Measurements from ENCODE around the gene WDR35. TPM values are rescaled to one million over a fixed set of nuclear protein-coding genes. Genes with fewer than 3 reads are reported as not detected.

Gene WDR35
- total RNA-seq, 1 donor, result 18.1 TPM

GRCh38 chr2:19937004-19937403 lies 52.9 kb downstream of the WDR35 start:
- Histone ChIP-seq H3K36me3 (ENCODE audit: insufficient read depth, low read length) (peaks cover 24% of the 10 kb centered on the region), H3K4me2 (ENCODE audit: insufficient read depth, low read length) (no peak overlapping the region), H2AFZ (ENCODE audit: low read length) (no peak overlapping the region), H3K4me1 (ENCODE audit: insufficient read depth, low read length) (peaks cover 13% of the 10 kb centered on the region), H3K27me3 (ENCODE audit: insufficient read depth, low read length) (no peaks in the 10 kb centered on the region), H3K9me3 (ENCODE audit: low read depth, low read length) (no peaks in the 10 kb centered on the region), H3K27ac (ENCODE audit: low read depth, low read length) (no peak overlapping the region), H3K79me2 (ENCODE audit: insufficient read depth, low read length) (no peaks in the 10 kb centered on the region), H4K20me1 (ENCODE audit: insufficient read depth, low read length) (no peaks in the 10 kb centered on the region), H3K4me3 (ENCODE audit: insufficient read depth, low read length) (no peak overlapping the region)
- DNase-seq (ENCODE audit: insufficient read length, low spot score, missing footprints), result no peak
- TF ChIP-seq CTCF (IDR thresholded peaks at IDR 0.05; ENCODE audit: extremely low read depth, low read depth, low read length), result no peak

- Histone ChIP-seq H3K4me3 (ENCODE audit: insufficient read depth, low read length) (no peak overlapping the region), H3K36me3 (ENCODE audit: insufficient read depth, low read length) (peaks cover 24% of the 10 kb centered on the region), H3K27me3 (ENCODE audit: insufficient read depth, low read length) (no peaks in the 10 kb centered on the region), H3K4me2 (ENCODE audit: insufficient read depth, low read length) (no peak overlapping the region), H2AFZ (ENCODE audit: low read length) (no peak overlapping the region), H3K9me3 (ENCODE audit: low read depth, low read length) (no peaks in the 10 kb centered on the region), H3K79me2 (ENCODE audit: insufficient read depth, low read length) (no peaks in the 10 kb centered on the region), H3K27ac (ENCODE audit: low read depth, low read length) (no peak overlapping the region), H3K4me1 (ENCODE audit: insufficient read depth, low read length) (peaks cover 13% of the 10 kb centered on the region), H4K20me1 (ENCODE audit: insufficient read depth, low read length) (no peaks in the 10 kb centered on the region)
- no peak for TF ChIP-seq CTCF (IDR thresholded peaks at IDR 0.05; ENCODE audit: extremely low read depth, low read depth, low read length)
- DNase-seq (ENCODE audit: insufficient read length, low spot score, missing footprints), result no peak
Observed at GRCh38 chr2:19936203-19936602, 53.7 kb downstream of the WDR35 start.

GRCh38 chr2:19933351-19933981 lies 56.4 kb downstream of the WDR35 start:
- Histone ChIP-seq H3K79me2 (ENCODE audit: insufficient read depth, low read length) (no peaks in the 10 kb centered on the region), H3K9me3 (ENCODE audit: low read depth, low read length) (no peaks in the 10 kb centered on the region), H4K20me1 (ENCODE audit: insufficient read depth, low read length) (no peaks in the 10 kb centered on the region), H3K27ac (ENCODE audit: low read depth, low read length) (peak overlapping the region; percentile 81), H2AFZ (ENCODE audit: low read length) (peak overlapping the region; percentile 59), H3K4me2 (ENCODE audit: insufficient read depth, low read length) (peak overlapping the region; percentile 71), H3K4me3 (ENCODE audit: insufficient read depth, low read length) (peak overlapping the region; percentile 35), H3K27me3 (ENCODE audit: insufficient read depth, low read length) (no peaks in the 10 kb centered on the region), H3K4me1 (ENCODE audit: insufficient read depth, low read length) (peaks cover 13% of the 10 kb centered on the region), H3K36me3 (ENCODE audit: insufficient read depth, low read length) (peaks cover 30% of the 10 kb centered on the region)
- no peak for TF ChIP-seq CTCF (IDR thresholded peaks at IDR 0.05; ENCODE audit: extremely low read depth, low read depth, low read length)
- DNase-seq (ENCODE audit: insufficient read length, low spot score, missing footprints), result peak; percentile 38

- H3K79me2 ChIP-seq (ENCODE audit: insufficient read depth, low read length), result no peaks in the 10 kb centered on the region
- no peak for TF ChIP-seq CTCF (IDR thresholded peaks at IDR 0.05; ENCODE audit: extremely low read depth, low read depth, low read length)
- H3K27ac ChIP-seq (ENCODE audit: low read depth, low read length), result peak overlapping the region; percentile 81
- no peaks in the 10 kb centered on the region for H4K20me1 ChIP-seq (ENCODE audit: insufficient read depth, low read length)
- H3K36me3 ChIP-seq (ENCODE audit: insufficient read depth, low read length), result peaks cover 28% of the 10 kb centered on the region
- DNase-seq (ENCODE audit: insufficient read length, low spot score, missing footprints), result no peak
- H2AFZ ChIP-seq (ENCODE audit: low read length), result peak overlapping the region; percentile 59
- peak overlapping the region; percentile 35 for H3K4me3 ChIP-seq (ENCODE audit: insufficient read depth, low read length)
- H3K4me1 ChIP-seq (ENCODE audit: insufficient read depth, low read length), result peaks cover 13% of the 10 kb centered on the region
- no peaks in the 10 kb centered on the region for H3K9me3 ChIP-seq (ENCODE audit: low read depth, low read length)
- peak overlapping the region; percentile 71 for H3K4me2 ChIP-seq (ENCODE audit: insufficient read depth, low read length)
- no peaks in the 10 kb centered on the region for H3K27me3 ChIP-seq (ENCODE audit: insufficient read depth, low read length)
Observed at GRCh38 chr2:19932928-19933327, 57.0 kb downstream of the WDR35 start.
